Midbrain (tissue), 1 donor: ENCODE data around the gene KRT75.
"Not testable (repeated sequence)": the region's sequence is repeated elsewhere in the genome, so short reads cannot be mapped to it uniquely, and the experiment has no call there.

Source experiments
- DNase-seq: peaks from one replicate; lab custom pipeline; 2025; lab: John Stamatoyannopoulos, UW

Gene KRT75

GRCh38 chr12:52415870-52416750 lies 18.1 kb downstream of the KRT75 start:
- no peak for DNase-seq

- no peak for DNase-seq
Measured at GRCh38 chr12:52414936-52415335, 19.2 kb downstream of the KRT75 start.

GRCh38 chr12:52413782-52414345 lies 20.3 kb downstream of the KRT75 start:
- no peak for DNase-seq

- no peak for DNase-seq
Measured at GRCh38 chr12:52413202-52413601, 21.0 kb downstream of the KRT75 start.

- no peak for DNase-seq
Measured at GRCh38 chr12:52411815-52412214, 22.4 kb downstream of the KRT75 start.

GRCh38 chr12:52410589-52411248 lies 23.5 kb downstream of the KRT75 start:
- DNase-seq: not testable (repeated sequence)

- no peak for DNase-seq
Measured at GRCh38 chr12:52407918-52408317, 26.3 kb downstream of the KRT75 start.

- DNase-seq: no peak
Measured at GRCh38 chr12:52405922-52406385, 28.2 kb downstream of the KRT75 start, which contains the start of gene KRT82. Gene KRT82, minus strand, starts transcription at chr12:52406335. Its CDS starts 58 bp downstream, at chr12:52406277.

GRCh38 chr12:52404951-52405350 lies 29.2 kb downstream of the KRT75 start:
- no peak for DNase-seq

GRCh38 chr12:52403561-52403960 lies 30.6 kb downstream of the KRT75 start:
- DNase-seq: no peak

- DNase-seq: no peak
Measured at GRCh38 chr12:52402873-52403540, 31.2 kb downstream of the KRT75 start.

GRCh38 chr12:52402377-52402776 lies 31.8 kb downstream of the KRT75 start:
- DNase-seq: no peak

- DNase-seq: no peak
Measured at GRCh38 chr12:52401926-52402325, 32.2 kb downstream of the KRT75 start.

GRCh38 chr12:52401526-52401925 lies 32.6 kb downstream of the KRT75 start:
- DNase-seq: no peak

GRCh38 chr12:52400906-52401305 lies 33.3 kb downstream of the KRT75 start:
- DNase-seq: no peak

- DNase-seq: no peak
Measured at GRCh38 chr12:52399756-52400155, 34.4 kb downstream of the KRT75 start.

- no peak for DNase-seq
Measured at GRCh38 chr12:52398176-52398575, 36.0 kb downstream of the KRT75 start.

GRCh38 chr12:52396656-52397055 lies 37.5 kb downstream of the KRT75 start:
- DNase-seq: no peak

- DNase-seq: no peak
Measured at GRCh38 chr12:52395761-52396434, 38.3 kb downstream of the KRT75 start.

GRCh38 chr12:52394836-52395405 lies 39.2 kb downstream of the KRT75 start:
- no peak for DNase-seq

- no peak for DNase-seq
Measured at GRCh38 chr12:52392465-52393007, 41.6 kb downstream of the KRT75 start.
